Osteoblast (primary cell): ENCODE results near the gene AGK. TPM values are rescaled to one million over a fixed set of nuclear protein-coding genes. Genes with fewer than 3 reads are reported as not detected.

Experiments used
- DNase-seq: peaks from one replicate; pipeline ENCODE4 v3.0.0; 2011; ENCODE audit warnings: low spot score, mixed read lengths; ENCODE audit not compliant: insufficient read length; ENCODE audit errors: missing footprints
- H2AFZ ChIP-seq: 2 replicates; pipeline ENCODE4 v1.6.0; 2011; ENCODE audit warnings: mild to moderate bottlenecking, low read length
- H3K27ac ChIP-seq: 2 replicates; pipeline ENCODE4 v1.5.1; 2011; ENCODE audit warnings: mild to moderate bottlenecking, low read depth, low read length, moderate library complexity
- H3K27me3 ChIP-seq: 2 replicates; pipeline ENCODE4 v1.6.0; 2012; ENCODE audit warnings: mild to moderate bottlenecking, control low read depth, inconsistent platforms, low read length, moderate library complexity; ENCODE audit not compliant: insufficient read depth
- H3K36me3 ChIP-seq: 2 replicates; pipeline ENCODE4 v1.5.1; 2011; ENCODE audit warnings: mild to moderate bottlenecking, low read length, control low read depth, moderate library complexity; ENCODE audit not compliant: insufficient read depth
- H3K4me1 ChIP-seq: 2 replicates; pipeline ENCODE4 v1.5.1; 2011; ENCODE audit warnings: mild to moderate bottlenecking, low read length, control low read depth, moderate library complexity; ENCODE audit not compliant: insufficient read depth
- H3K4me2 ChIP-seq: 2 replicates; pipeline ENCODE4 v1.6.0; 2011; ENCODE audit warnings: mild to moderate bottlenecking, low read length; ENCODE audit not compliant: insufficient read depth
- H3K4me3 ChIP-seq: fragments of 200-600 bp; sonication (generic); 3 replicates; pipeline ENCODE4 v1.5.1; 2012; ENCODE audit warnings: mild to moderate bottlenecking, low read length, inconsistent platforms; ENCODE audit not compliant: insufficient read depth
- H3K79me2 ChIP-seq: 2 replicates; pipeline ENCODE4 v1.6.0; 2012; ENCODE audit warnings: mild to moderate bottlenecking, low read length, control low read depth, inconsistent platforms; ENCODE audit not compliant: insufficient read depth
- H3K9me3 ChIP-seq: 2 replicates; pipeline ENCODE4 v1.5.1; 2011; ENCODE audit warnings: low read depth, low read length, control low read depth
- H4K20me1 ChIP-seq: 2 replicates; pipeline ENCODE4 v1.6.0; 2012; ENCODE audit warnings: mild to moderate bottlenecking, low read length, control low read depth; ENCODE audit not compliant: insufficient read depth
- total RNA-seq: library from RNA; depleted of rRNA; stranded (reverse); fragments of >200 nt; gene quantifications from 2 replicates; pipeline ENCODE4 v1.2.3, GENCODE V29; 2012
- TF ChIP-seq, protein P1 (sequence below): IDR thresholded peaks from 2 replicates; pipeline ENCODE4 v1.5.1; 2011; ENCODE audit warnings: mild to moderate bottlenecking, low read depth, low read length, moderate library complexity; ENCODE audit errors: extremely low read depth

The AGK gene
- total RNA-seq, 1 donor, result 26.1 TPM

DNA sequence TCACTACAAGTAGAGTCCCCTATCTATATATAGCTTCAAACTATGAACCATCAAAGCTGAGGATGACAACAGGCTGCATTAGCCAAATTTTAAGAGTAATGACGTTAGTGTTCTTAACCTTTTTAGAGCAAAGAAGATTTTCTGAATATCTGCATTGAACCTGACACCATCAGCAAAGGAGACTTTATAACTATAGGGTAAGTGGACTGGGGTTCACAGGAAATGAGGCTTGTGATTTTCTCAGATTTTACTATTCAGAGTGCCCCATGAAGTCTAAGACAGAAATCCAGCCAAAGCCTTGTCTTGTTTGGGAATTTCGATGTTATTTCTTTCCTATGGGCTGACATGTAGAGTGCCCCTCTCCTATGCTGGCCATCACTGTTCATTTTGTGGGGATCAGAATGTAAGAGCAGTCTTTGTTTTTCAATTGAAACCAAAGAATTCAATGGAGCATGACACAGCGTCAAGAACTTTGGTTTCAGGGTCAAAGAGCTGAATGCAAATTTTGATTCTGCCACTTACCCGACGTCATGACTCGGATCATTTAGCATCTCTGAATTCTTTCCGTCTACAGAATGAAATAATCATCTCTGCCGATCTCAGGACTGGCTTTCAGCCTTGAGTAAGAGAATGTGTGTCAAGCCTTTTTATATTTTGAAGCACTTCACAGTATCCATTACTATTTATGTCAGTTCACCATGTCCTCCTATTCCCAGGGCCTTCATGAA, 98.1 kb downstream of the AGK start:
- Histone ChIP-seq H3K36me3 (peaks cover 12% of the 10 kb centered on the region), H3K79me2 (no peaks in the 10 kb centered on the region), H3K27me3 (no peaks in the 10 kb centered on the region), H3K4me1 (peaks cover 39% of the 10 kb centered on the region), H3K27ac (peak overlapping the region; percentile 79), H2AFZ (no peak overlapping the region), H3K9me3 (no peaks in the 10 kb centered on the region), H3K4me3 (no peak overlapping the region), H3K4me2 (no peak overlapping the region), H4K20me1 (no peaks in the 10 kb centered on the region)
- TF ChIP-seq, protein P1, sequence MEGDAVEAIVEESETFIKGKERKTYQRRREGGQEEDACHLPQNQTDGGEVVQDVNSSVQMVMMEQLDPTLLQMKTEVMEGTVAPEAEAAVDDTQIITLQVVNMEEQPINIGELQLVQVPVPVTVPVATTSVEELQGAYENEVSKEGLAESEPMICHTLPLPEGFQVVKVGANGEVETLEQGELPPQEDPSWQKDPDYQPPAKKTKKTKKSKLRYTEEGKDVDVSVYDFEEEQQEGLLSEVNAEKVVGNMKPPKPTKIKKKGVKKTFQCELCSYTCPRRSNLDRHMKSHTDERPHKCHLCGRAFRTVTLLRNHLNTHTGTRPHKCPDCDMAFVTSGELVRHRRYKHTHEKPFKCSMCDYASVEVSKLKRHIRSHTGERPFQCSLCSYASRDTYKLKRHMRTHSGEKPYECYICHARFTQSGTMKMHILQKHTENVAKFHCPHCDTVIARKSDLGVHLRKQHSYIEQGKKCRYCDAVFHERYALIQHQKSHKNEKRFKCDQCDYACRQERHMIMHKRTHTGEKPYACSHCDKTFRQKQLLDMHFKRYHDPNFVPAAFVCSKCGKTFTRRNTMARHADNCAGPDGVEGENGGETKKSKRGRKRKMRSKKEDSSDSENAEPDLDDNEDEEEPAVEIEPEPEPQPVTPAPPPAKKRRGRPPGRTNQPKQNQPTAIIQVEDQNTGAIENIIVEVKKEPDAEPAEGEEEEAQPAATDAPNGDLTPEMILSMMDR, result no peak
- peak; percentile 66 for DNase-seq

DNA sequence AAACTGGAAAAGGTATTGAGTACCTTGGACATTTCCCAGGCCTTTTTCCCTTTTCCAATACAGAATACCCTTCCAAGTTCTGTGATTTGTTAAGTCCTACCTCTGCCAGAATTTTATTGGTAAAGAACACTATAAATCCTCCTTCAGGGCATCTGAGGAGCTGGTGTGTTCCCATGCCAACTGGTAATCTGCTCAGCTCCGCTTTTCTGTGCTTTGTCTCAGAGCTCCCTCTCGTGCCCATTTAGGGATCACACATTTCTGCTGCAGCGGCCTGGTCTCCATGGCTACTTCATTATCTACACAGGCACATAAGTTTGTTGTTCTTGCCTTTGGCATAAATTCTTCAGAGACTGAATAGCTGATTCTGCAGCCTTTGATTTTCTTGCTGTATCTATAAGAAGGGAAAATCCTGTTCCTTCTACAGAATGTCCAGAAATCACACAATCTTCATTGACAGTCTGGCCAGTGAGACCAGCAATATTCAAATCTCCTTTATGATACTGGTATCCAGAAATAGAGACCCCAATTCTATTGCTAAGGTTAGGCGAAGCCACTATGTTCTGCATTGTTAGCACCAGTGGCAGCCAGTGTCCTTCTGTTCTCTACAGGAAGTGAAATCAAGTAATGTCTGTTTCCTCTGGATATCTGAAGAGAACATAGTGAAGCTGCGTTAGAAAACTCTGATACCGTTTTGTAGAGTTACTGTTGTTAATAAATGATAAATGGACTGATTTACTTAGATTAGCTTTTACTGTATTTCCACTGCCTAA, 98.8 kb downstream of the AGK start:
- peak overlapping the region; percentile 79 for H3K27ac ChIP-seq
- H4K20me1 ChIP-seq, result no peaks in the 10 kb centered on the region
- H3K36me3 ChIP-seq, result peaks cover 12% of the 10 kb centered on the region
- no peaks in the 10 kb centered on the region for H3K27me3 ChIP-seq
- no peaks in the 10 kb centered on the region for H3K9me3 ChIP-seq
- H3K4me1 ChIP-seq, result peaks cover 39% of the 10 kb centered on the region
- TF ChIP-seq, protein P1, result peak; percentile 99
- peak; percentile 93 for DNase-seq
- no peak overlapping the region for H3K4me2 ChIP-seq
- no peaks in the 10 kb centered on the region for H3K79me2 ChIP-seq
- H2AFZ ChIP-seq, result no peak overlapping the region
- no peak overlapping the region for H3K4me3 ChIP-seq

DNA sequence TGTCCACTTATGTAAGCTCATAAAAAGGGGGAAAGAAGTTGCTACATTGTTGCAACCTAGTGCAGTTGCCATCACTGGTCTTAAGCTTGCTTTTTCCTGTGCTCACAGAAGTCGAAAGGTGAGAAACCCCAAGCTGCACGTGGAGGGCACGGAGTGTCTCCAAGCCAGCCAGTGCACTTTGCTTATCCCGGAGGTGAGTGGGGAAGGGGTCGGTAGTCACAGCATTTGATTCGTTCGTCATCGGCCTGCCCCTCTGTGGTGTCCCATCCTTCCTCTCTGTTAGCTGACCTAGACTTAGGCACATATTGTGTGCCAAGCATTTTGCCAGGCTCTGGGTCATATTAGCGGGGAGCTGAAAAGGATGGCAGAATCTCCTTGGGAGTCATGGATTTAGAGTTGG, 100.2 kb downstream of the AGK start:
- no peaks in the 10 kb centered on the region for H3K27me3 ChIP-seq
- no peak overlapping the region for H2AFZ ChIP-seq
- H3K4me2 ChIP-seq, result no peak overlapping the region
- H3K27ac ChIP-seq, result no peak overlapping the region
- H3K79me2 ChIP-seq, result no peaks in the 10 kb centered on the region
- no peak overlapping the region for H3K4me3 ChIP-seq
- TF ChIP-seq, protein P1, result no peak
- H3K36me3 ChIP-seq, result peaks cover 18% of the 10 kb centered on the region
- no peak for DNase-seq
- H4K20me1 ChIP-seq, result no peaks in the 10 kb centered on the region
- H3K9me3 ChIP-seq, result no peaks in the 10 kb centered on the region
- H3K4me1 ChIP-seq, result peaks cover 36% of the 10 kb centered on the region

DNA sequence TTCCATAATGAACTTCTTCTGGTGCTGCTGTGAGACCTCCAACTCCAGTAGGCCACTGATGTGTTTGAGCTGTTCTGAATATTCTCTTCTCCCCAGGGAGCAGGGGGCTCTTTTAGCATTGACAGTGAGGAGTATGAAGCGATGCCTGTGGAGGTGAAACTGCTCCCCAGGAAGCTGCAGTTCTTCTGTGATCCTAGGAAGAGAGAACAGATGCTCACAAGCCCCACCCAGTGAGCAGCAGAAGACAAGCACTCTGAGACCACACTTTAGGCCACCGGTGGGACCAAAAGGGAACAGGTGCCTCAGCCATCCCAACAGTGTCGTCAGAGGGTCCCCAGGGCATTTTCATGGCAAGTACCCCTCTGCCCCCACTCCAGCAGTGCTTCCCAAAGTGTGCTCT, 101.5 kb downstream of the AGK start:
- H3K4me3 ChIP-seq, result no peak overlapping the region
- H3K27ac ChIP-seq, result no peak overlapping the region
- H3K79me2 ChIP-seq, result no peaks in the 10 kb centered on the region
- TF ChIP-seq, protein P1, result no peak
- H3K4me1 ChIP-seq, result peaks cover 25% of the 10 kb centered on the region
- H4K20me1 ChIP-seq, result no peaks in the 10 kb centered on the region
- H3K9me3 ChIP-seq, result no peaks in the 10 kb centered on the region
- H2AFZ ChIP-seq, result no peak overlapping the region
- H3K36me3 ChIP-seq, result peaks cover 21% of the 10 kb centered on the region
- H3K27me3 ChIP-seq, result no peaks in the 10 kb centered on the region
- no peak for DNase-seq
- H3K4me2 ChIP-seq, result no peak overlapping the region
